Measurements from ENCODE around the gene AIDA.

DNA sequence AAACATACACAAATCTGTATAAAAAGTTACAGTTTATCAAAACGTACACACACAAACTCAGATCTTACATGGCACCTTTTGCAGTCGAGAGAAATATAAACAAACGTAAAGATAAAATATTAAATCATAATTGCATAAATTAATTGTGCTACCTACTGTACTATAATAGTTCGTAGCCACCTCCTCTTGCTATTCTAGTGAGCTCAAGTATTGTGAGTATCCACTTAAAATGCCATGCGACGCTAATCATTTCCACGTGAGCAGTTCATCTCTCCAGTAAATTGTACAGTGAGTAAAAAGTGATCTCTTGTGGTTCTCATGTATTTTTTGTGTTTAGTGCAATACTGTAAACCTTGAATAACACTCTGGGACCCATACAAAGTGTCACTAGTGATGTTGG lies 88.1 kb downstream of the AIDA start:
- TF ChIP-seq, protein P1, sequence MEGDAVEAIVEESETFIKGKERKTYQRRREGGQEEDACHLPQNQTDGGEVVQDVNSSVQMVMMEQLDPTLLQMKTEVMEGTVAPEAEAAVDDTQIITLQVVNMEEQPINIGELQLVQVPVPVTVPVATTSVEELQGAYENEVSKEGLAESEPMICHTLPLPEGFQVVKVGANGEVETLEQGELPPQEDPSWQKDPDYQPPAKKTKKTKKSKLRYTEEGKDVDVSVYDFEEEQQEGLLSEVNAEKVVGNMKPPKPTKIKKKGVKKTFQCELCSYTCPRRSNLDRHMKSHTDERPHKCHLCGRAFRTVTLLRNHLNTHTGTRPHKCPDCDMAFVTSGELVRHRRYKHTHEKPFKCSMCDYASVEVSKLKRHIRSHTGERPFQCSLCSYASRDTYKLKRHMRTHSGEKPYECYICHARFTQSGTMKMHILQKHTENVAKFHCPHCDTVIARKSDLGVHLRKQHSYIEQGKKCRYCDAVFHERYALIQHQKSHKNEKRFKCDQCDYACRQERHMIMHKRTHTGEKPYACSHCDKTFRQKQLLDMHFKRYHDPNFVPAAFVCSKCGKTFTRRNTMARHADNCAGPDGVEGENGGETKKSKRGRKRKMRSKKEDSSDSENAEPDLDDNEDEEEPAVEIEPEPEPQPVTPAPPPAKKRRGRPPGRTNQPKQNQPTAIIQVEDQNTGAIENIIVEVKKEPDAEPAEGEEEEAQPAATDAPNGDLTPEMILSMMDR (IDR thresholded peaks at IDR 0.05), result no peak
- TF ChIP-seq POLR2AphosphoS5 (IDR thresholded peaks at IDR 0.05) (no peak), POLR2A (IDR thresholded peaks at IDR 0.05) (no peak)
